Activated T-cell treated with anti-CD3 and anti-CD28 coated beads, Interleukin-2, amount 50 U/mL, for 1 hour (primary cell): Measurements from ENCODE around the gene EFNA4.

ENCODE experiments used
- DNase-seq: peaks from one replicate; pipeline ENCODE4 v3.0.0-alpha.2; 2020

EFNA4 gene

GRCh38 chr1:155034318-155035208 lies 29.0 kb upstream of the EFNA4 start:
- DNase-seq = no peak

GRCh38 chr1:155035936-155036335 lies 27.6 kb upstream of the EFNA4 start:
- DNase-seq = no peak

GRCh38 chr1:155037043-155037442 lies 26.5 kb upstream of the EFNA4 start:
- no peak for DNase-seq

- DNase-seq = no peak
These were observed 25.6 kb upstream of the EFNA4 start for GRCh38 chr1:155037851-155038441.

GRCh38 chr1:155038602-155039307 lies 24.8 kb upstream of the EFNA4 start:
- DNase-seq = no peak

GRCh38 chr1:155039308-155039669 lies 24.3 kb upstream of the EFNA4 start:
- DNase-seq = no peak

GRCh38 chr1:155040358-155041093 lies 23.0 kb upstream of the EFNA4 start:
- no peak for DNase-seq

GRCh38 chr1:155042789-155043188 lies 20.8 kb upstream of the EFNA4 start:
- no peak for DNase-seq

- no peak for DNase-seq
These were observed 20.2 kb upstream of the EFNA4 start for GRCh38 chr1:155043301-155043702.

GRCh38 chr1:155043793-155044192 lies 19.7 kb upstream of the EFNA4 start:
- no peak for DNase-seq

- DNase-seq = no peak
These were observed 19.2 kb upstream of the EFNA4 start for GRCh38 chr1:155044365-155044764.

- DNase-seq = peak; percentile 56
These were observed 18.5 kb upstream of the EFNA4 start for GRCh38 chr1:155044812-155045657.

- DNase-seq = no peak
These were observed 14.8 kb upstream of the EFNA4 start for GRCh38 chr1:155048449-155049334.

GRCh38 chr1:155049651-155050559 lies 13.6 kb upstream of the EFNA4 start:
- DNase-seq = no peak

GRCh38 chr1:155050560-155051341 lies 12.8 kb upstream of the EFNA4 start, which contains the start of gene ADAM15:
Gene ADAM15 (plus strand): TSS chr1:155051316. CDS start chr1:155051387, 71 bp downstream.
- DNase-seq = peak; percentile 86

GRCh38 chr1:155051342-155051776 lies 12.2 kb upstream of the EFNA4 start:
- DNase-seq = peak; percentile 56

GRCh38 chr1:155051777-155052398 lies 11.7 kb upstream of the EFNA4 start:
- DNase-seq = peak; percentile 50
